Liver (tissue), 9 donors: ENCODE results near the gene FRMD5. TPM values are rescaled to one million over a fixed set of nuclear protein-coding genes. Genes with fewer than 3 reads are reported as not detected.

ENCODE experiments used
- DNase-seq: peaks from one replicate; pipeline ENCODE4 v3.0.0-alpha.2; 2017; ENCODE audit warnings: low spot score
- H3K27ac ChIP-seq, 2 donors: one replicate each; pipeline ENCODE4 v1.7.0; 2013; ENCODE audit warnings: inconsistent platforms in 2 of 2, low read length in 2 of 2, control low read depth in 1 of 2, low read depth in 1 of 2, mild to moderate bottlenecking in 1 of 2
- H3K27me3 ChIP-seq, 4 donors: one replicate each; pipeline versions ENCODE4 v1.6.1 to v1.7.0; 2013; ENCODE audit warnings: low read length in 3 of 4, inconsistent platforms in 1 of 4, mild to moderate bottlenecking in 1 of 4, moderate library complexity in 1 of 4; ENCODE audit not compliant: control insufficient read depth in 4 of 4, insufficient read depth in 4 of 4
- H3K36me3 ChIP-seq, 4 donors: one replicate each; pipeline versions ENCODE4 v1.6.1 to v1.7.0; 2013; ENCODE audit warnings: low read length in 3 of 4, mild to moderate bottlenecking in 3 of 4, low read depth in 1 of 4, moderate library complexity in 1 of 4; ENCODE audit not compliant: control insufficient read depth in 4 of 4, insufficient read depth in 3 of 4
- H3K4me1 ChIP-seq, 4 donors: one replicate each; pipeline versions ENCODE4 v1.6.1 to v1.7.0; 2013; ENCODE audit warnings: low read length in 3 of 4, mild to moderate bottlenecking in 3 of 4, moderate library complexity in 1 of 4; ENCODE audit not compliant: control insufficient read depth in 4 of 4, insufficient read depth in 4 of 4
- H3K4me3 ChIP-seq, 3 donors: one replicate each; pipeline versions ENCODE4 v1.6.1 to v1.7.0; 2013; ENCODE audit warnings: low read length in 3 of 3, control low read depth in 1 of 3, low read depth in 1 of 3, mild to moderate bottlenecking in 1 of 3
- H3K9ac ChIP-seq, 2 donors: one replicate each; pipeline ENCODE4 v1.7.0; 2013; ENCODE audit warnings: low read length in 2 of 2, mild to moderate bottlenecking in 2 of 2, moderate library complexity in 2 of 2, control low read depth in 1 of 2, low read depth in 1 of 2
- H3K9me3 ChIP-seq, 4 donors: one replicate each; pipeline versions ENCODE4 v1.6.1 to v1.7.0; 2013; ENCODE audit warnings: low read length in 3 of 4; ENCODE audit not compliant: control insufficient read depth in 4 of 4
- EGR1 ChIP-seq, 2 donors: IDR thresholded peaks; 2 replicates each; pipeline ENCODE4 v1.6.1; 2016 to 2018; ENCODE audit warnings: antibody characterized with exemption in 2 of 2, low read depth in 2 of 2
- FOXA2 ChIP-seq: IDR thresholded peaks from 2 replicates; pipeline ENCODE4 v1.6.1; 2016; ENCODE audit warnings: antibody characterized with exemption
- HNF4A ChIP-seq, 2 donors: conservative IDR thresholded peaks; 2 replicates each; pipeline ENCODE4 v1.6.1; 2016; ENCODE audit warnings: antibody characterized with exemption in 2 of 2, mild to moderate bottlenecking in 2 of 2
- HNF4G ChIP-seq: IDR thresholded peaks from 2 replicates; pipeline ENCODE4 v1.6.1; 2016; ENCODE audit warnings: antibody characterized with exemption
- JUND ChIP-seq, 2 donors: IDR thresholded peaks; 2 replicates each; pipeline ENCODE4 v1.6.1; 2016; ENCODE audit warnings: antibody characterized with exemption in 2 of 2
- NR2F2 ChIP-seq: IDR thresholded peaks from 2 replicates; pipeline ENCODE4 v1.6.1; 2016; ENCODE audit warnings: antibody characterized with exemption
- RAD21 ChIP-seq, 2 donors: IDR thresholded peaks; 2 replicates each; pipeline ENCODE4 v1.6.1; 2016; ENCODE audit warnings: antibody characterized with exemption in 2 of 2, mild to moderate bottlenecking in 2 of 2
- WGBS: extraction: QIAGEN DNeasy Blood & Tissue Kit; methylation state at CpG from one replicate; pipeline ENCODE4 v1.1.7; 2013; 5-methylcytosine and 5-hydroxymethylcytosine counted together
- polyA plus RNA-seq, 2 donors: library from polyadenylated mRNA; stranded (reverse) in 1 of 2; unstranded in 1 of 2; fragments of 200-250 nt in 1 of 2; fragments of >200 nt in 1 of 2; fragmentation: Nextera tagmentation in 1 of 2; extraction: Ambion mirVana in 1 of 2; gene quantifications; one replicate each; pipeline versions ENCODE4 v1.2.1 to v1.2.3, GENCODE V29; 2013 to 2015
- total RNA-seq, 2 donors: library from RNA; depleted of rRNA; stranded (reverse); fragments of >200 nt; gene quantifications; one replicate each; pipeline ENCODE4 v1.2.3, GENCODE V29; 2014
- TF ChIP-seq, protein P1 (sequence below): IDR thresholded peaks from 2 replicates; pipeline ENCODE4 v1.6.1; 2016; ENCODE audit warnings: antibody characterized with exemption, mild to moderate bottlenecking
- TF ChIP-seq, protein P2 (sequence below): IDR thresholded peaks from 2 replicates; pipeline ENCODE4 v1.6.1; 2016; ENCODE audit warnings: antibody characterized with exemption
- TF ChIP-seq, protein P3 (sequence below): fragments of 150-350 bp; IDR thresholded peaks from 2 replicates; pipeline ENCODE4 v1.5.1; 2017; ENCODE audit warnings: improper control_type of control experiment, low read depth, low read length; ENCODE audit not compliant: missing input control
- TF ChIP-seq, protein P4 (sequence below): IDR thresholded peaks from 2 replicates; pipeline ENCODE4 v1.6.1; 2016; ENCODE audit warnings: antibody characterized with exemption
- donor health status: healthy.
- donor health status: healthy.
- donor health status: healthy.
- donor health status: healthy.
- donor health status: healthy.

The FRMD5 gene
- total and polyA plus RNA-seq, 4 donors: 0.01 to 0.25 TPM; not detected in 2

DNA sequence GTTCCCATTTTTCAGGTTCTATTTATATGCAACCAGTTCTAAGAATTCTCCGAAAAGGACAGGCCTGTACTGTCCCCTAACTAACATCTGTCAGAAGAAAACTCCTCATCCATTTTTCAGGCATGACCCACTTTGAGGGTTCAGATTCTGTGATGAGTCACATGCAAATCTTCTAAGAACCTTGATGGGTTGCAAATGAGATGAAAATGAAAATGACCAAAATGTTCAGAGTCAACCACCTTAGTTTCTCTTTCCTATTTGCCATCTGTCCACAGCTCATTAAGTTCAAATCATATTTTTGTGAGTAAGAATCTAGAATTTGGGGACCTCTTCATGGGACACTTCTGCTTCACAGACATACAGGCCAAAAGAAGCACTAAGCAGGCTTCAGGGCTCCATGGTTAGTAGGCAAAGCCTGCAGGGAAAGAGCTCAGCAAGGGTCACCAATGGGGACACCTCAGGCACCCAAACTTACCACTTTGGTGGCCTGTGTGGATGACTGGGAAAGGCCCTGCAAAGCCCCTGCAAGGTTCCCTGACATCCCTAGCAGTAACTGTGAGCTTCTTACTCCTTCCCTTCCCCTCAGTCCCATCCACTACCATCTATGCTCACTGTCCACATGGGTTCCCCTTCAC is 246.3 kb downstream of the FRMD5 start:
- Histone ChIP-seq H3K4me3 (no peak overlapping the region), H3K4me1 (no peaks in the 10 kb centered on the region), H3K9ac (no peak overlapping the region), H3K27ac (no peak overlapping the region), H3K36me3 (no peaks in the 10 kb centered on the region), H3K9me3 (no peaks in the 10 kb centered on the region), H3K27me3 (peaks cover 0 to 2% (median 0%) of the 10 kb centered on the region in 4 donors)
- 94% methylated on average over 1 of the region's 1 CpG for WGBS
- TF ChIP-seq, protein P1, sequence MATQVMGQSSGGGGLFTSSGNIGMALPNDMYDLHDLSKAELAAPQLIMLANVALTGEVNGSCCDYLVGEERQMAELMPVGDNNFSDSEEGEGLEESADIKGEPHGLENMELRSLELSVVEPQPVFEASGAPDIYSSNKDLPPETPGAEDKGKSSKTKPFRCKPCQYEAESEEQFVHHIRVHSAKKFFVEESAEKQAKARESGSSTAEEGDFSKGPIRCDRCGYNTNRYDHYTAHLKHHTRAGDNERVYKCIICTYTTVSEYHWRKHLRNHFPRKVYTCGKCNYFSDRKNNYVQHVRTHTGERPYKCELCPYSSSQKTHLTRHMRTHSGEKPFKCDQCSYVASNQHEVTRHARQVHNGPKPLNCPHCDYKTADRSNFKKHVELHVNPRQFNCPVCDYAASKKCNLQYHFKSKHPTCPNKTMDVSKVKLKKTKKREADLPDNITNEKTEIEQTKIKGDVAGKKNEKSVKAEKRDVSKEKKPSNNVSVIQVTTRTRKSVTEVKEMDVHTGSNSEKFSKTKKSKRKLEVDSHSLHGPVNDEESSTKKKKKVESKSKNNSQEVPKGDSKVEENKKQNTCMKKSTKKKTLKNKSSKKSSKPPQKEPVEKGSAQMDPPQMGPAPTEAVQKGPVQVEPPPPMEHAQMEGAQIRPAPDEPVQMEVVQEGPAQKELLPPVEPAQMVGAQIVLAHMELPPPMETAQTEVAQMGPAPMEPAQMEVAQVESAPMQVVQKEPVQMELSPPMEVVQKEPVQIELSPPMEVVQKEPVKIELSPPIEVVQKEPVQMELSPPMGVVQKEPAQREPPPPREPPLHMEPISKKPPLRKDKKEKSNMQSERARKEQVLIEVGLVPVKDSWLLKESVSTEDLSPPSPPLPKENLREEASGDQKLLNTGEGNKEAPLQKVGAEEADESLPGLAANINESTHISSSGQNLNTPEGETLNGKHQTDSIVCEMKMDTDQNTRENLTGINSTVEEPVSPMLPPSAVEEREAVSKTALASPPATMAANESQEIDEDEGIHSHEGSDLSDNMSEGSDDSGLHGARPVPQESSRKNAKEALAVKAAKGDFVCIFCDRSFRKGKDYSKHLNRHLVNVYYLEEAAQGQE: no peak
- TF ChIP-seq RAD21 (IDR thresholded peaks at IDR 0.05): no peak
- TF ChIP-seq, protein P2, sequence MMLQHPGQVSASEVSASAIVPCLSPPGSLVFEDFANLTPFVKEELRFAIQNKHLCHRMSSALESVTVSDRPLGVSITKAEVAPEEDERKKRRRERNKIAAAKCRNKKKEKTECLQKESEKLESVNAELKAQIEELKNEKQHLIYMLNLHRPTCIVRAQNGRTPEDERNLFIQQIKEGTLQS: no peak
- no peak for DNase-seq

DNA sequence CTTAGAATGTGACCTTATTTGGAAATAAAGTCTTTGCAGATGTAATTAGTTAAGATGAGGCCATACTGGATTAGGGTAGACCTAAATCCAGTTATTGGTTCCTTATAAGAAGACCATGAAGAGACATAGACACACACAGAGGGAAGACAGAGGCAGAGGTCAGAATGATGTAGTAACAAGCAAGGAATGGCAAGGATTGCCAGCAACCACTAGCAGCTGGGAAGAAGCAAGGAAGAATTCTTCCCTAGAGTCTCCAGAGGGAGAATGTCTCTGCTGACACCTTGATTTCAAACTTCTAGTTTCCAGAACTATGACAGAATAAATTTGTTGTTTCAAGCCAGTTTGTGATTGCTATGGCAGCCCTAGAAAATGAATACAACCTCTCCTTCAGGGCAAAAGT is 251.6 kb downstream of the FRMD5 start:
- TF ChIP-seq HNF4A (conservative IDR thresholded peaks at IDR 0.05): no peak
- TF ChIP-seq, protein P3, sequence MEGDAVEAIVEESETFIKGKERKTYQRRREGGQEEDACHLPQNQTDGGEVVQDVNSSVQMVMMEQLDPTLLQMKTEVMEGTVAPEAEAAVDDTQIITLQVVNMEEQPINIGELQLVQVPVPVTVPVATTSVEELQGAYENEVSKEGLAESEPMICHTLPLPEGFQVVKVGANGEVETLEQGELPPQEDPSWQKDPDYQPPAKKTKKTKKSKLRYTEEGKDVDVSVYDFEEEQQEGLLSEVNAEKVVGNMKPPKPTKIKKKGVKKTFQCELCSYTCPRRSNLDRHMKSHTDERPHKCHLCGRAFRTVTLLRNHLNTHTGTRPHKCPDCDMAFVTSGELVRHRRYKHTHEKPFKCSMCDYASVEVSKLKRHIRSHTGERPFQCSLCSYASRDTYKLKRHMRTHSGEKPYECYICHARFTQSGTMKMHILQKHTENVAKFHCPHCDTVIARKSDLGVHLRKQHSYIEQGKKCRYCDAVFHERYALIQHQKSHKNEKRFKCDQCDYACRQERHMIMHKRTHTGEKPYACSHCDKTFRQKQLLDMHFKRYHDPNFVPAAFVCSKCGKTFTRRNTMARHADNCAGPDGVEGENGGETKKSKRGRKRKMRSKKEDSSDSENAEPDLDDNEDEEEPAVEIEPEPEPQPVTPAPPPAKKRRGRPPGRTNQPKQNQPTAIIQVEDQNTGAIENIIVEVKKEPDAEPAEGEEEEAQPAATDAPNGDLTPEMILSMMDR: no peak
- TF ChIP-seq, protein P4, sequence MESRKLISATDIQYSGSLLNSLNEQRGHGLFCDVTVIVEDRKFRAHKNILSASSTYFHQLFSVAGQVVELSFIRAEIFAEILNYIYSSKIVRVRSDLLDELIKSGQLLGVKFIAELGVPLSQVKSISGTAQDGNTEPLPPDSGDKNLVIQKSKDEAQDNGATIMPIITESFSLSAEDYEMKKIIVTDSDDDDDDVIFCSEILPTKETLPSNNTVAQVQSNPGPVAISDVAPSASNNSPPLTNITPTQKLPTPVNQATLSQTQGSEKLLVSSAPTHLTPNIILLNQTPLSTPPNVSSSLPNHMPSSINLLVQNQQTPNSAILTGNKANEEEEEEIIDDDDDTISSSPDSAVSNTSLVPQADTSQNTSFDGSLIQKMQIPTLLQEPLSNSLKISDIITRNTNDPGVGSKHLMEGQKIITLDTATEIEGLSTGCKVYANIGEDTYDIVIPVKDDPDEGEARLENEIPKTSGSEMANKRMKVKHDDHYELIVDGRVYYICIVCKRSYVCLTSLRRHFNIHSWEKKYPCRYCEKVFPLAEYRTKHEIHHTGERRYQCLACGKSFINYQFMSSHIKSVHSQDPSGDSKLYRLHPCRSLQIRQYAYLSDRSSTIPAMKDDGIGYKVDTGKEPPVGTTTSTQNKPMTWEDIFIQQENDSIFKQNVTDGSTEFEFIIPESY: no peak
- TF ChIP-seq JUND (IDR thresholded peaks at IDR 0.05): no peak
- no peak for TF ChIP-seq HNF4G
- no peak for TF ChIP-seq NR2F2
- TF ChIP-seq FOXA2: no peak
- no peak for TF ChIP-seq EGR1 (IDR thresholded peaks at IDR 0.05; ENCODE audit: low read depth in 2 of 2)
- TF ChIP-seq, protein P1: no peak
- no peak for TF ChIP-seq RAD21 (IDR thresholded peaks at IDR 0.05)
- Histone ChIP-seq H3K4me3 (no peak overlapping the region), H3K4me1 (no peaks in the 10 kb centered on the region)

More for the DNA sequence above, 251.6 kb downstream of the FRMD5 start:
- Histone ChIP-seq H3K9me3 (no peaks in the 10 kb centered on the region), H3K36me3 (no peaks in the 10 kb centered on the region), H3K27ac (no peak overlapping the region), H3K27me3 (peaks cover 0 to 2% (median 0%) of the 10 kb centered on the region in 4 donors), H3K9ac (no peak overlapping the region)
- DNase-seq: no peak
